HepG2 (cell line): ENCODE measurements around the gene CYP27B1. TPM values are rescaled to one million over a fixed set of nuclear protein-coding genes. Genes with fewer than 3 reads are reported as not detected.

Experiments
- ATAC-seq: fragments of 200-7000 bp; cut with Tn5 transposase; 3 replicates; pipeline ENCODE4 v1.9.1; 2020; ENCODE audit warnings: mild to moderate bottlenecking, moderate library complexity
- BruUV-seq: library from RNA; stranded (reverse); fragments of 400-500 nt; replicated peaks from 2 replicates; lab custom pipeline; 2021; lab: Mats Ljungman, UMichigan
- CTCF ChIA-PET: fragments of 300-600 bp; formaldehyde crosslinking; extraction: SDS; loops from one replicate; lab custom pipeline; 2021; ENCODE audit warnings: low total read pairs, inconsistent platforms, low intra/inter-chr PET ratio; lab: Yijun Ruan, JAX
- POLR2A ChIA-PET: fragments of 350-600 bp; sonication (Branson Sonifier 250); formaldehyde crosslinking; loops from one replicate; lab custom pipeline; 2020; ENCODE audit warnings: antibody characterized with exemption, inconsistent platforms; lab: Yijun Ruan, JAX
- DNase-seq: peaks from one replicate; pipeline ENCODE4 v3.0.0-alpha.2; 2015; ENCODE audit warnings: low spot score
- FAIRE-seq: peaks from 3 replicates; lab custom pipeline; 2011; peaks lifted over from hg19 to GRCh38; lab: Jason Lieb, UNC
- H2AFZ ChIP-seq: one replicate; pipeline ENCODE4 v1.6.1; 2011; ENCODE audit warnings: low read length, inconsistent platforms
- H3K27ac ChIP-seq: fragments of 300-600 bp; 3 replicates; pipeline ENCODE4 v1.8.0; 2011; ENCODE audit warnings: mixed run types, mild to moderate bottlenecking, mixed read lengths, low read length, inconsistent platforms; ENCODE audit not compliant: insufficient read depth; ENCODE audit errors: extremely low read length
- H3K27me3 ChIP-seq, 2 experiments: fragments of 200-600 bp in 1 of 2; 2 replicates in 1 of 2; 3 replicates in 1 of 2; pipeline versions ENCODE4 v1.6.0 to v1.8.0; 2011; ENCODE audit warnings: low read length in 2 of 2, mild to moderate bottlenecking in 2 of 2, moderate library complexity in 2 of 2, inconsistent platforms in 1 of 2; ENCODE audit not compliant: insufficient read depth in 2 of 2, control insufficient read depth in 1 of 2
- H3K36me3 ChIP-seq, 2 experiments: fragments of 200-600 bp in 1 of 2; replicated peaks in 1 of 2; 2 replicates in 1 of 2; 3 replicates in 1 of 2; pipeline versions ENCODE4 v1.5.1 to v1.8.0; 2011; ENCODE audit warnings: low read length in 2 of 2, inconsistent platforms in 1 of 2; ENCODE audit not compliant: insufficient read depth in 2 of 2, control insufficient read depth in 1 of 2
- H3K4me1 ChIP-seq: 2 replicates; pipeline ENCODE4 v1.5.1; 2012; ENCODE audit warnings: low read length, inconsistent platforms; ENCODE audit not compliant: insufficient read depth
- H3K4me2 ChIP-seq: 2 replicates; pipeline ENCODE4 v1.6.0; 2011; ENCODE audit warnings: low read depth, low read length, inconsistent platforms
- H3K4me3 ChIP-seq, 3 experiments: fragments of 200-600 bp in 1 of 3; sonication (generic), shearing (Covaris generic) in 1 of 3; replicated peaks in 1 of 3; 2 replicates each; pipeline ENCODE4 v1.5.1; 2011 to 2016; ENCODE audit warnings: low read length in 3 of 3, inconsistent platforms in 2 of 3, low read depth in 2 of 3, mild to moderate bottlenecking in 2 of 3, control low read depth in 1 of 3, mixed read lengths in 1 of 3; ENCODE audit not compliant: insufficient read depth in 1 of 3
- H3K79me2 ChIP-seq: one replicate; pipeline ENCODE4 v1.6.1; 2011; ENCODE audit warnings: low read length, inconsistent platforms; ENCODE audit not compliant: insufficient read depth
- H3K9ac ChIP-seq: 2 replicates; pipeline ENCODE4 v1.6.0; 2011; ENCODE audit warnings: mild to moderate bottlenecking, low read depth, low read length, inconsistent platforms; ENCODE audit not compliant: insufficient read depth
- H3K9me3 ChIP-seq: 2 replicates; pipeline ENCODE4 v1.5.1; 2012; ENCODE audit warnings: mild to moderate bottlenecking, low read length
- H4K20me1 ChIP-seq: 2 replicates; pipeline ENCODE4 v1.6.0; 2011; ENCODE audit warnings: inconsistent platforms, mild to moderate bottlenecking, low read length, moderate library complexity; ENCODE audit not compliant: insufficient read depth
- ASH2L ChIP-seq: fragments of 300-600, 200-600 bp; sonication (generic); IDR thresholded peaks from 2 replicates; pipeline ENCODE4 v1.7.0; 2017; ENCODE audit warnings: low read depth, mild to moderate bottlenecking, moderate library complexity, mixed read lengths, low read length; ENCODE audit not compliant: insufficient read length
- GFI1 ChIP-seq: sonication (generic); formaldehyde crosslinking; IDR thresholded peaks from 2 replicates; pipeline ENCODE4 v1.5.0; 2020; ENCODE audit warnings: missing genetic modification reagents, mild to moderate bottlenecking, borderline replicate concordance
- RAD21 ChIP-seq: fragments of 450-650 bp; formaldehyde crosslinking; IDR thresholded peaks from 2 replicates; pipeline ENCODE4 v1.5.0; 2020; ENCODE audit warnings: mild to moderate bottlenecking
- SRY ChIP-seq: sonication (generic); formaldehyde crosslinking; IDR thresholded peaks from 2 replicates; pipeline ENCODE4 v1.8.0; 2022; ENCODE audit warnings: mild to moderate bottlenecking, missing genetic modification reagents
- STAG1 ChIP-seq: sonication (generic); formaldehyde crosslinking; IDR thresholded peaks from 2 replicates; pipeline ENCODE4 v1.4.0; 2020; ENCODE audit warnings: missing genetic modification reagents
- ZBTB1 ChIP-seq: sonication (generic); formaldehyde crosslinking; IDR thresholded peaks from 2 replicates; pipeline ENCODE4 v1.4.0; 2020; ENCODE audit warnings: missing genetic modification reagents, borderline replicate concordance
- ZNF251 ChIP-seq: sonication (generic); formaldehyde crosslinking; IDR thresholded peaks from 2 replicates; pipeline ENCODE4 v1.9.0; 2021; ENCODE audit warnings: mild to moderate bottlenecking, missing genetic modification reagents
- WGBS: methylation state at CpG from one replicate; pipeline ENCODE4 v1.1.6; 2017; ENCODE audit warnings: low lambda C conversion rate; 5-methylcytosine and 5-hydroxymethylcytosine counted together
- in situ Hi-C: cut with HindIII; loops from 2 replicates; pipeline ENCODE4 v1.10.0; 2017; ENCODE audit warnings: low pct_unique_long_range_greater_than_20kb; ENCODE audit not compliant: extremely low pct_ligation_motif_present
- intact Hi-C: fragments of 100-400 bp; cut with micrococcal nuclease; formaldehyde crosslinking; loops from one replicate; pipeline ENCODE4 v1.10.0; 2022; ENCODE audit not compliant: unreplicated experiment
- polyA plus RNA-seq, 8 experiments: library from polyadenylated mRNA; depleted of rRNA in 3 of 8; stranded (reverse) in 7 of 8; unstranded in 1 of 8; fragments of >200 nt; fragmentation: Illumina TruSeq in 4 of 8; extraction: Trizol in 4 of 8; gene quantifications; 2 replicates each; pipeline versions ENCODE4 v1.2.1 to v1.2.3, GENCODE V29; 2011 to 2016; ENCODE audit warnings: low read depth in 4 of 8, missing spikeins in 1 of 8, mixed read lengths in 1 of 8; ENCODE audit not compliant: insufficient read depth in 1 of 8
- total RNA-seq, 5 experiments: library from RNA; depleted of rRNA; stranded (reverse); fragments of >200 nt; fragmentation: Illumina TruSeq; extraction: Trizol; gene quantifications; 2 replicates each; pipeline ENCODE4 v1.2.3, GENCODE V29; 2016; ENCODE audit warnings: low read depth in 1 of 5
- TF ChIP-seq, protein P1 (sequence below): sonication (generic); formaldehyde crosslinking; IDR thresholded peaks from 2 replicates; pipeline ENCODE4 v1.5.1; 2020; ENCODE audit warnings: mild to moderate bottlenecking, missing genetic modification reagents, moderate library complexity
- TF ChIP-seq, protein P2 (sequence below): sonication (generic); formaldehyde crosslinking; IDR thresholded peaks from 2 replicates; pipeline ENCODE4 v1.5.0; 2020; ENCODE audit warnings: mild to moderate bottlenecking, missing genetic modification reagents, moderate library complexity
- TF ChIP-seq, protein P3 (sequence below): sonication (generic); formaldehyde crosslinking; IDR thresholded peaks from 2 replicates; pipeline ENCODE4 v1.4.0; 2020; ENCODE audit warnings: missing genetic modification reagents

CYP27B1 gene
- total and polyA plus RNA-seq, 2 of the 13 experiments (the other 11 are each of a cell fraction or from before 2014, with no cell fraction given): 2.3 to 3.0 TPM

DNA sequence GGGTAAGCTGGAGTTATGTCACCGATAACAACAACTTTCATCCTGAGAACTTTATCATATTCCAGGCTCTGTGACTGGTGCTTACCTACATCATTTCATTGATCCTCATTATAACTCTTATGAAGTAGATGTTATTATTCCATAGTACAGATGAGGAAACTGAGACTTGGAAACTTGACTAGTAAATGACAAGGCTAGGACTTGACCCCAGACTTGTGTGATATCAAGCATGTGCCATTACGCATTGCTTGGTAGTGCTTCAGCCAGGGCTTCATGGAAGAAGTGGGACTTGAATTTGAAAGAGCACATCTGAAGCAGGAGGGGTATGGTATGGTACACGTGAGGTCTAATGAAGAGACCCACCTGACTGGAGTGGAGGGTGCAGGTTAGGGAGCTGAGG, 39.8 kb upstream of the CYP27B1 start:
- H2AFZ ChIP-seq: no peak overlapping the region
- WGBS: 98% methylated on average over 3 of the region's 3 CpGs
- DNase-seq: no peak
- BruUV-seq: no TSS peak
- no peak for TF ChIP-seq SRY
- TF ChIP-seq, all 625 proteins: peak for 0
- no peaks in the 10 kb centered on the region for H3K9me3 ChIP-seq
- H3K36me3 ChIP-seq: peaks cover 3 to 12% of the 10 kb centered on the region in 2 experiments; a peak in 3 of 5 replicates
- peaks cover under 1% of the 10 kb centered on the region; the same call in 1 of the 2 replicates for H3K4me1 ChIP-seq
- H4K20me1 ChIP-seq: 0 out of 2 replicates have a peak, but pooled peaks cover 3% of the 10 kb centered on the region
- no peak overlapping the region for H3K4me3 ChIP-seq
- H3K27ac ChIP-seq: no peak overlapping the region
- in situ Hi-C loops: no loop called here
- H3K27me3 ChIP-seq: no peaks in the 10 kb centered on the region
- H3K9ac ChIP-seq: no peak overlapping the region
- POLR2A ChIA-PET: no interaction called here
- H3K4me2 ChIP-seq: no peak overlapping the region
- no peak for FAIRE-seq
- CTCF ChIA-PET: no interaction called here
- H3K79me2 ChIP-seq: no peaks in the 10 kb centered on the region
- ATAC-seq: no peak
- intact Hi-C loops: no loop called here

DNA sequence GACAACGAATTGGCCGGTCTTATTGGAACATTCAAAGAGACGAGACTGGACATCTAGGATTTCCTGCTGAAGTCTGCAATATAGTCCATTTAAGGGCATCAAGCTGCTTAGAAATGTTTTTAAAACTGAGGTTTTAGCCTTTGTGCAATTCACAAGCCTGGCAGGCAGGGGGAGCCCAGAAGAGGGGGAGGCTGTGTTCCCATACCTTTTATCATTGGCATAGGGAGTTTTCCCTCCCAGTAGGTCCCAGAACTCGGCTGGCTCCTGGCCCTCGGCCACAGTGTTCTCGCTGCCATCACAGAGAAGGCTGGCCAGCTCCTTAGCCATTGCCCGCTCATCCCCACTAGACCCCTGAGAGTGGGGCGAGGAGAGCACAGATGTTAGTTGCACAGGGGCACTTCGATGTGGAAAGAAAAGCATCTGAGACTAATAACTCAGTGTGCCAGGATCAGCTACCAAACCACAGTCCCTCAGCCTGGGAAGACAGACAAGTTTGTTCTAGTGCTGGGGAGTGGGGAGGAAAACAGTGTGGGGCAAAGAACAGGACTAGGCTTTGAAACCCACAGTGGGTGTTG, 36.5 kb upstream of the CYP27B1 start:
- CTCF ChIA-PET: interaction anchor here (1.2 to 3.2 kb wide), 2 partner anchors 12 to 102 kb away, joined by 4 to 54 read pairs; no protein-coding TSS in a partner anchor
- in situ Hi-C loops (no loop called here), intact Hi-C loops (loop anchor here (1.0 kb wide), 2 partner anchors 28 to 102 kb away; no protein-coding TSS in a partner anchor)
- ATAC-seq (peak; percentile 89), FAIRE-seq (peak; percentile 54), DNase-seq (peak; percentile 23)
- H4K20me1 ChIP-seq: 0 out of 2 replicates have a peak, but pooled peaks cover 3% of the 10 kb centered on the region
- H3K4me2 ChIP-seq: no peak overlapping the region
- H3K9ac ChIP-seq: no peak overlapping the region
- no peaks in the 10 kb centered on the region for H3K27me3 ChIP-seq
- no peak overlapping the region for H3K27ac ChIP-seq
- no peaks in the 10 kb centered on the region for H3K79me2 ChIP-seq
- no peaks in the 10 kb centered on the region for H3K9me3 ChIP-seq
- POLR2A ChIA-PET: no interaction called here
- H2AFZ ChIP-seq: no peak overlapping the region
- H3K36me3 ChIP-seq: peaks cover 6 to 16% of the 10 kb centered on the region in 2 experiments; a peak in 4 of 5 replicates
- no TSS peak for BruUV-seq
- 79% methylated on average over 8 of the region's 9 CpGs for WGBS
- H3K4me3 ChIP-seq: no peak overlapping the region
- H3K4me1 ChIP-seq: no peaks in the 10 kb centered on the region
- TF ChIP-seq, protein P1, sequence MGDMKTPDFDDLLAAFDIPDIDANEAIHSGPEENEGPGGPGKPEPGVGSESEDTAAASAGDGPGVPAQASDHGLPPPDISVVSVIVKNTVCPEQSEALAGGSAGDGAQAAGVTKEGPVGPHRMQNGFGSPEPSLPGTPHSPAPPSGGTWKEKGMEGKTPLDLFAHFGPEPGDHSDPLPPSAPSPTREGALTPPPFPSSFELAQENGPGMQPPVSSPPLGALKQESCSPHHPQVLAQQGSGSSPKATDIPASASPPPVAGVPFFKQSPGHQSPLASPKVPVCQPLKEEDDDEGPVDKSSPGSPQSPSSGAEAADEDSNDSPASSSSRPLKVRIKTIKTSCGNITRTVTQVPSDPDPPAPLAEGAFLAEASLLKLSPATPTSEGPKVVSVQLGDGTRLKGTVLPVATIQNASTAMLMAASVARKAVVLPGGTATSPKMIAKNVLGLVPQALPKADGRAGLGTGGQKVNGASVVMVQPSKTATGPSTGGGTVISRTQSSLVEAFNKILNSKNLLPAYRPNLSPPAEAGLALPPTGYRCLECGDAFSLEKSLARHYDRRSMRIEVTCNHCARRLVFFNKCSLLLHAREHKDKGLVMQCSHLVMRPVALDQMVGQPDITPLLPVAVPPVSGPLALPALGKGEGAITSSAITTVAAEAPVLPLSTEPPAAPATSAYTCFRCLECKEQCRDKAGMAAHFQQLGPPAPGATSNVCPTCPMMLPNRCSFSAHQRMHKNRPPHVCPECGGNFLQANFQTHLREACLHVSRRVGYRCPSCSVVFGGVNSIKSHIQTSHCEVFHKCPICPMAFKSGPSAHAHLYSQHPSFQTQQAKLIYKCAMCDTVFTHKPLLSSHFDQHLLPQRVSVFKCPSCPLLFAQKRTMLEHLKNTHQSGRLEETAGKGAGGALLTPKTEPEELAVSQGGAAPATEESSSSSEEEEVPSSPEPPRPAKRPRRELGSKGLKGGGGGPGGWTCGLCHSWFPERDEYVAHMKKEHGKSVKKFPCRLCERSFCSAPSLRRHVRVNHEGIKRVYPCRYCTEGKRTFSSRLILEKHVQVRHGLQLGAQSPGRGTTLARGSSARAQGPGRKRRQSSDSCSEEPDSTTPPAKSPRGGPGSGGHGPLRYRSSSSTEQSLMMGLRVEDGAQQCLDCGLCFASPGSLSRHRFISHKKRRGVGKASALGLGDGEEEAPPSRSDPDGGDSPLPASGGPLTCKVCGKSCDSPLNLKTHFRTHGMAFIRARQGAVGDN (CRISPR knock-in tag): peak; percentile 34; the same call in 1 of the 2 replicates
- TF ChIP-seq, protein P2, sequence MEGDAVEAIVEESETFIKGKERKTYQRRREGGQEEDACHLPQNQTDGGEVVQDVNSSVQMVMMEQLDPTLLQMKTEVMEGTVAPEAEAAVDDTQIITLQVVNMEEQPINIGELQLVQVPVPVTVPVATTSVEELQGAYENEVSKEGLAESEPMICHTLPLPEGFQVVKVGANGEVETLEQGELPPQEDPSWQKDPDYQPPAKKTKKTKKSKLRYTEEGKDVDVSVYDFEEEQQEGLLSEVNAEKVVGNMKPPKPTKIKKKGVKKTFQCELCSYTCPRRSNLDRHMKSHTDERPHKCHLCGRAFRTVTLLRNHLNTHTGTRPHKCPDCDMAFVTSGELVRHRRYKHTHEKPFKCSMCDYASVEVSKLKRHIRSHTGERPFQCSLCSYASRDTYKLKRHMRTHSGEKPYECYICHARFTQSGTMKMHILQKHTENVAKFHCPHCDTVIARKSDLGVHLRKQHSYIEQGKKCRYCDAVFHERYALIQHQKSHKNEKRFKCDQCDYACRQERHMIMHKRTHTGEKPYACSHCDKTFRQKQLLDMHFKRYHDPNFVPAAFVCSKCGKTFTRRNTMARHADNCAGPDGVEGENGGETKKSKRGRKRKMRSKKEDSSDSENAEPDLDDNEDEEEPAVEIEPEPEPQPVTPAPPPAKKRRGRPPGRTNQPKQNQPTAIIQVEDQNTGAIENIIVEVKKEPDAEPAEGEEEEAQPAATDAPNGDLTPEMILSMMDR (CRISPR knock-in tag): peak; percentile 80
- TF ChIP-seq ASH2L: no peak
- TF ChIP-seq, protein P3, sequence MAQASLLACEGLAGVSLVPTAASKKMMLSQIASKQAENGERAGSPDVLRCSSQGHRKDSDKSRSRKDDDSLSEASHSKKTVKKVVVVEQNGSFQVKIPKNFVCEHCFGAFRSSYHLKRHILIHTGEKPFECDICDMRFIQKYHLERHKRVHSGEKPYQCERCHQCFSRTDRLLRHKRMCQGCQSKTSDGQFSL: peak; percentile 76; the same call in 1 of the 2 replicates
- no peak for TF ChIP-seq ZNF251 (CRISPR knock-in tag)
- peak; percentile 73 for TF ChIP-seq STAG1 (CRISPR knock-in tag)
- no peak for TF ChIP-seq ZBTB1 (CRISPR knock-in tag)
- TF ChIP-seq GFI1 (CRISPR knock-in tag): 0 out of 2 replicates have a peak, but pooled peaks have one; percentile 31
- TF ChIP-seq RAD21 (CRISPR knock-in tag): peak; percentile 54
